Endothelial cell of umbilical vein (primary cell): ENCODE measurements around the gene RAB14.

Experiments
- FOS ChIP-seq: IDR thresholded peaks from 2 replicates; pipeline ENCODE4 v1.6.1; 2011; ENCODE audit warnings: mild to moderate bottlenecking, low read length, moderate library complexity, borderline replicate concordance; ENCODE audit not compliant: insufficient read depth
- GATA2 ChIP-seq: IDR thresholded peaks from 2 replicates; pipeline ENCODE4 v1.7.0; 2011; ENCODE audit warnings: low read depth, mild to moderate bottlenecking, moderate library complexity, mixed read lengths, low read length; ENCODE audit not compliant: insufficient read length, insufficient read depth
- POLR2A ChIP-seq: IDR thresholded peaks from 2 replicates; pipeline ENCODE4 v1.6.1; 2012; ENCODE audit warnings: low read depth, mild to moderate bottlenecking, control low read depth, low read length
- POLR2AphosphoS5 ChIP-seq: IDR thresholded peaks from 2 replicates; pipeline ENCODE4 v1.6.1; 2012; ENCODE audit warnings: low read depth, mild to moderate bottlenecking, control low read depth, low read length, moderate library complexity; ENCODE audit not compliant: insufficient read depth
- TF ChIP-seq, protein P1 (sequence below), 2 donors: IDR thresholded peaks; 1 replicate in 1 of 2; 2 replicates in 1 of 2; pipeline ENCODE4 v1.5.1; 2011; ENCODE audit warnings: low read length in 2 of 2, mild to moderate bottlenecking in 2 of 2, moderate library complexity in 2 of 2, control low read depth in 1 of 2, inconsistent platforms in 1 of 2, low read depth in 1 of 2; ENCODE audit not compliant: insufficient read depth in 1 of 2; ENCODE audit errors: extremely low read depth in 1 of 2

DNA sequence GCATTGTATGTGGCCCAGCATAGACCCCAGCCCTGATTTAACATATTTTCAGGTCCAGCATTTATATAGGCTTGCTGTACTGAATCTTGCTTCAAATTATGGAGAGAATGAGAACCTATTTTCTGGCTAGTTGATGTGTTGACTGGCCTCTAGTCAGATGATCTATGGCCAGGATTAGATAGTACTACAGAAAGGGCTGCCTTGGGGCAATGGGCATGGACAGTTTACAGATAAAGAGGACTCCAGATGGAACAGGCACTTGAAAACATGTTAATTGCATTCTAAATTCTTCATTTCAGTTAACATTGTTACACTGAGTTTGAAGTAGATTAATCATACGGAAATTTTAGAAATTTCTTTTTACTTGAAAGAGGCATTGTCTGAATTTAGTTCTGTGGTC, 61.5 kb downstream of the RAB14 start:
- TF ChIP-seq POLR2AphosphoS5 (no peak), POLR2A (no peak), FOS (no peak), GATA2 (no peak)
- TF ChIP-seq, protein P1, sequence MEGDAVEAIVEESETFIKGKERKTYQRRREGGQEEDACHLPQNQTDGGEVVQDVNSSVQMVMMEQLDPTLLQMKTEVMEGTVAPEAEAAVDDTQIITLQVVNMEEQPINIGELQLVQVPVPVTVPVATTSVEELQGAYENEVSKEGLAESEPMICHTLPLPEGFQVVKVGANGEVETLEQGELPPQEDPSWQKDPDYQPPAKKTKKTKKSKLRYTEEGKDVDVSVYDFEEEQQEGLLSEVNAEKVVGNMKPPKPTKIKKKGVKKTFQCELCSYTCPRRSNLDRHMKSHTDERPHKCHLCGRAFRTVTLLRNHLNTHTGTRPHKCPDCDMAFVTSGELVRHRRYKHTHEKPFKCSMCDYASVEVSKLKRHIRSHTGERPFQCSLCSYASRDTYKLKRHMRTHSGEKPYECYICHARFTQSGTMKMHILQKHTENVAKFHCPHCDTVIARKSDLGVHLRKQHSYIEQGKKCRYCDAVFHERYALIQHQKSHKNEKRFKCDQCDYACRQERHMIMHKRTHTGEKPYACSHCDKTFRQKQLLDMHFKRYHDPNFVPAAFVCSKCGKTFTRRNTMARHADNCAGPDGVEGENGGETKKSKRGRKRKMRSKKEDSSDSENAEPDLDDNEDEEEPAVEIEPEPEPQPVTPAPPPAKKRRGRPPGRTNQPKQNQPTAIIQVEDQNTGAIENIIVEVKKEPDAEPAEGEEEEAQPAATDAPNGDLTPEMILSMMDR (IDR thresholded peaks at IDR 0.05; ENCODE audit: extremely low read depth in 1 of 2, insufficient read depth in 1 of 2, low read depth in 1 of 2, low read length in 2 of 2) = no peak
